ENCODE data around the gene SLC39A5.
"Not testable (repeated sequence)": the region's sequence is repeated elsewhere in the genome, so short reads cannot be mapped to it uniquely, and the experiment has no call there.

Gene SLC39A5

GRCh38 chr12:56248711-56249110, 18.9 kb downstream of the SLC39A5 start:
- DNase-seq = no peak

- DNase-seq = no peak
These were observed 22.8 kb downstream of the SLC39A5 start for GRCh38 chr12:56252649-56253048.

GRCh38 chr12:56253091-56253490, 23.2 kb downstream of the SLC39A5 start:
- no peak for DNase-seq

DNA sequence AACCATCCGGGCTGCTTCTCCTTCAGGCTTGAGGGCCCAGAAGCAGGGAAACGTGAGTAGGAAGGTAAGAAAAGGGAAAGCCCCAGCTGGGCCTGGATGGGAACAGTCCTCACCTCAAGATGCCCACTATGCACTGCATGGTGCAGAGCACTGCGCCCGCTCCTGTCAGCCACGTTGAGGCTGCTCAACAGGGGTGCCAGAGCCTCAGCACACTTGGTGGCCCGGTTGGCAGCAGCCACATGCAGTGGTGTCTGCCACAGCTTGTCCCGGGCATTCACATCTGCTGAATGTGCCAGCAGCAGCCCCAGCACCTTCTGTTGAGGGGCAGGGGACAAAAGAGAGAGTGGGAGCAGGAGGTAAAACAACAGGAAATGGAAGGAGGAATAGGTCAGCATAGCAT, 25.8 kb downstream of the SLC39A5 start:
- no peak for DNase-seq

DNA sequence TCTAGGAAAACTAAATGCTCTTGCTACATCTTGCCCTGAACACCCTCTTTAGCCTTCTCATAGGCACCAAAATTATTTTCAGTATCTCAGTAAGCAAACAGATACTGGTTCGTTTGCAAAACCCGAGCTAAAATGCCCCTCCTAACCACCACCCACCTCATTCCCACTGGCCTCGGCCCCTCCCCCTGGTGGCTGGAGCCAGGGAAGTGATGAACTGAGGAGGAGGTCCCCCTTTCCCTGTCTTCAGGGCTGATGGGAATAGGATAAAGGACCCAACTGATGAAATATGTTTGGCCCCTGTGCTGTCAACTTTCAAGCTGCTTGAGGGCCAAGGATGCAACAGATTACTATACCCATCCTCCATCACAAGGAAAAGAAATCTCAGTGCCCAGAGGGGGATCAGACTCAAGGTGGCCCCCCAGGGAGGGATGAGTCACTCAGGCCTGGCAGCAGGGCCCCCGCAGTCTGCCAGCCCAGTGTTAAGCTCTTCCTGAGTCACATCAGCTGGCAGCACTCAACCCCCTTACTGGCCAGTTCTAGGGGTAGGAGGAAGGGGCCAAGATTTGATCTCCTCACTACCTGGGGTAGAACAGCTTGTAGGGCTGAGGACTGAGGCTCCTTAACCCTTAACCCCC, 26.6 kb downstream of the SLC39A5 start:
- DNase-seq = no peak

GRCh38 chr12:56257071-56257470, 27.2 kb downstream of the SLC39A5 start:
- DNase-seq = no peak

- DNase-seq = no peak
These were observed 27.7 kb downstream of the SLC39A5 start for GRCh38 chr12:56257491-56258067.

- DNase-seq = peak; percentile 64
These were observed 28.4 kb downstream of the SLC39A5 start, which contains the start of gene ANKRD52 for GRCh38 chr12:56258068-56258819. Gene ANKRD52, minus strand, starts transcription at chr12:56258384. Its CDS starts 115 bp downstream, at chr12:56258269.

GRCh38 chr12:56258820-56259183, 29.0 kb downstream of the SLC39A5 start:
- DNase-seq = no peak

GRCh38 chr12:56260380-56260779, 30.5 kb downstream of the SLC39A5 start:
- no peak for DNase-seq

DNA sequence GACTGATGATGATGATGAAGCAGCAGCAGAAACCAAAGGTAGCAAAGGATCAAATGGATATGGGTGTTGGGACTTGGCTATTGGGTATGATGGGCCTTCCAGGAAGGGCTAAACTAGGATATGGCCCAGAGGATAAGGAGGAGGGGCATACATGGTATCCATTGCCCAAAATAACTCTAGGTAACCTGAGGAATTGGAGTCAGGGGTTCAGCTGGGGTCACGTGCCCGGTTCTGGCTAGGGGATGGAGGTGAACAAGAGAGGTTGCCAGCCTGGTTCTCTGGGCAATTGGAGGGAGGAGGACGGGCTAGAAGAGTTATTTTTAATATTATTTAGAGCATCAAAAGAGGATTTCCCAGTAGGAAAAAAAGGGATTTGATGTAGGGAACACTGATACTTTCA, 31.1 kb downstream of the SLC39A5 start:
- DNase-seq = no peak

DNA sequence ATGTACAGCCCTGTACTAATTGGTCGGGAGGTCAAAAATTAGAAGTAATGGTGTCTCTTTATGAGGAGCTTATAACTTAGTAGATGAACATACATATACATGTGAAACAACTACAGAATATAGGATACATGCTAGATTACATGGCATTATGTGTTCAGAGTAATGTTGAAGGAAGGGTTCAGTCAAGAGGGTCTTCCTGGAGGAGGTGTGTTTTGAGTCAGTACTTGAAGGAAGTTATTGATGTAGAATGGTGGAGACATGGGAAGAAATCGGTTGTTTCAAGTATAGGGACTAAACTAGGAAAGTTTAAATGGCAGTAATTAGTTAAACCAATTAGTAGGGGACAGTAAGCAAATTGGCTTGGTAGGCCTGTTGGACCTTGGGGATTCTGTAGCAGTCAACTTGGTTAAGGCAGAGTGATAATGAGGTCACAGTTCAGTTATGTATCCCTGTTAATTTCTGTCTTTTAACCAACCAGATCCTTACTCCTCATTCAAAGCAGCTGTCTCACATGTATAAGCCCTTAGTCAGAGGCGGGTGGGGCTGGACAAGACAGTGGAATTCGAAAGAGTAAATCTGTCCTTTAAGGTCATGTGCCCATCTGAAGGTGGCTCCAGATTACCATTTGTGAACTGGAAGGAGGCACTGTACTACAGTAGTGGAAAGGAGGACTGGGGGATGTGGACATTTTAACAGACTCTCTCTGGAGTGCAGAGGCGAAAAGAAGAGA, 31.8 kb downstream of the SLC39A5 start:
- no peak for DNase-seq

- not testable (repeated sequence) for DNase-seq
These were observed 33.1 kb downstream of the SLC39A5 start for GRCh38 chr12:56262955-56263354.

DNA sequence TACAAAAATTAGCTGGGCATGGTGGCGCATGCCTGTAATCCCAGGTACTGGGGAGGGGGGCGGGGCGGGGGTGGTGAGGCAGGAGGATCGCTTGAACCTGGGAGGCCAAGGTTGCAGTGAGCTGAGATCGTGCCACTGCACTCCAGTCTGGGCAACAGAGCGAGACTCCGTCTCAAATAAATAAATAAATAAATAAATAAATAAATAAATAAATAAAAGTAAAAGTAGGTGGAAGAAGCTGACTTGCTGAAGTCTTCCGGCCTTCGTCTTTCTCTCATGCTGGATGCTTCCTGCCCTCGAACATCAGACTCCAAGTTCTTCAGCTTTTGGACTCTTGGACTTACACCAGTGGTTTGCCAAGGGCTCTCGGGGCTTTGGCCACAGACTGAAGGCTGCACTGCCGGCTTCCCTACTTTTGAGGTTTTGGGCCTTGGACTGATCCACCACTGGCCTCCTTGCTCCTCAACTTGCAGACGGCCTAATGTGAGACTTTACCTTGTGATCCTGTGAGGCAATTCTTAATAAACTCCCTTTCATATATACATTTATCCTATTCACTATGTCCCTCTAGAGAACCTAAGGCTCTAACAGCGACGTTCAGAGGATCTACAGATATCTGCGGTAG, 36.3 kb downstream of the SLC39A5 start:
- DNase-seq = not testable (repeated sequence)

GRCh38 chr12:56266693-56267442, 37.0 kb downstream of the SLC39A5 start, which contains the start of gene COQ10A:
Gene COQ10A, plus strand, starts transcription at chr12:56266942. Its CDS starts 177 bp downstream, at chr12:56267119.
- DNase-seq = peak; percentile 86

GRCh38 chr12:56267443-56268071, 37.7 kb downstream of the SLC39A5 start:
- DNase-seq = no peak

GRCh38 chr12:56271031-56271430, 41.2 kb downstream of the SLC39A5 start:
- DNase-seq = no peak

GRCh38 chr12:56272468-56272867, 42.6 kb downstream of the SLC39A5 start:
- DNase-seq = not testable (repeated sequence)

DNA sequence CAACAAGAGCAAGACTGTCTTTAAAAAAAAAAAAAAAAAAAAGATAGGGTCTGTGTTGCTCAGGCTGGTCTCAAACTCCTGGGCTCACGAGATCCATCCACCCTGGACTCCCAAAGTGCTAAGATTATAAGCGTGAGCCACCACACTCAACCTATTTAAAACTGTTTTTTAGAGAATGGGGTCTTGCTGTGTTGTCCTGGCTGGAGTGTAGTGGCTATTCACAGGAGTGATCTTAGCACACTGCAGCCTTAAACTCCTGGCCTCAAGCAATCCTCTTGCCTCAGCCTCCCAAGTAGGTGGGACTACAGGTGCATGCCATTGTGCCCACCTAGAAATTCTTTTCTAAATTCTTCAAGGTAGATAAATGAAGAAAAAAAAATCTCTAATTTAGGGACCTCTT, 44.4 kb downstream of the SLC39A5 start:
- no peak for DNase-seq

GRCh38 chr12:56278905-56279304, 49.1 kb downstream of the SLC39A5 start:
- no peak for DNase-seq

GRCh38 chr12:56280849-56281248, 51.0 kb downstream of the SLC39A5 start:
- DNase-seq = no peak

- no peak for DNase-seq
These were observed 52.2 kb downstream of the SLC39A5 start for GRCh38 chr12:56282030-56282429.

Measured in activated T-cell treated with anti-CD3 and anti-CD28 coated beads for 4 hours (primary cell).